ENCODE results near the gene FGF19.

FGF19 gene

GRCh38 chr11:69729252-69729651 lies 25.4 kb upstream of the FGF19 start:
- Histone ChIP-seq H3K4me1 (ENCODE audit: control insufficient read depth, low read length) (no peaks in the 10 kb centered on the region), H3K36me3 (ENCODE audit: control insufficient read depth, low read length) (no peaks in the 10 kb centered on the region), H3F3A (ENCODE audit: control insufficient read depth, insufficient read depth) (no peaks in the 10 kb centered on the region), H3K4me2 (ENCODE audit: low read length) (no peak overlapping the region), H4K20me1 (ENCODE audit: control insufficient read depth, insufficient read depth, low read depth, low read length) (no peaks in the 10 kb centered on the region), H3K9me3 (ENCODE audit: control insufficient read depth, insufficient read depth, low read length) (no peaks in the 10 kb centered on the region), H3K9me2 (replicated peaks; ENCODE audit: control insufficient read depth, low read length) (no peaks in the 10 kb centered on the region), H3K79me2 (ENCODE audit: control insufficient read depth, low read length) (no peaks in the 10 kb centered on the region), H3K27me3 (ENCODE audit: control insufficient read depth, low read length) (no peaks in the 10 kb centered on the region), H3K4me3 (ENCODE audit: low read length) (no peak overlapping the region), H3K27ac (ENCODE audit: low read depth, low read length) (no peak overlapping the region)
- TF ChIP-seq EZH2phosphoT487 (IDR thresholded peaks at IDR 0.05; ENCODE audit: borderline replicate concordance, low read length) (no peak), CTCF (IDR thresholded peaks at IDR 0.05; ENCODE audit: low read depth, low read length, poor library complexity, severe bottlenecking) (no peak)

GRCh38 chr11:69727266-69727665 lies 23.4 kb upstream of the FGF19 start:
- Histone ChIP-seq H3K79me2 (ENCODE audit: control insufficient read depth, low read length) (no peaks in the 10 kb centered on the region), H3K9me3 (ENCODE audit: control insufficient read depth, insufficient read depth, low read length) (no peaks in the 10 kb centered on the region), H3K4me3 (ENCODE audit: low read length) (no peak overlapping the region), H4K20me1 (ENCODE audit: control insufficient read depth, insufficient read depth, low read depth, low read length) (no peaks in the 10 kb centered on the region), H3K27ac (ENCODE audit: low read depth, low read length) (no peak overlapping the region), H3K4me2 (ENCODE audit: low read length) (no peak overlapping the region), H3K36me3 (ENCODE audit: control insufficient read depth, low read length) (no peaks in the 10 kb centered on the region), H3K4me1 (ENCODE audit: control insufficient read depth, low read length) (no peaks in the 10 kb centered on the region), H3F3A (ENCODE audit: control insufficient read depth, insufficient read depth) (no peaks in the 10 kb centered on the region), H3K27me3 (ENCODE audit: control insufficient read depth, low read length) (no peaks in the 10 kb centered on the region), H3K9me2 (replicated peaks; ENCODE audit: control insufficient read depth, low read length) (no peaks in the 10 kb centered on the region)
- TF ChIP-seq CTCF (IDR thresholded peaks at IDR 0.05; ENCODE audit: low read depth, low read length, poor library complexity, severe bottlenecking) = no peak
- no peak for TF ChIP-seq EZH2phosphoT487 (IDR thresholded peaks at IDR 0.05; ENCODE audit: borderline replicate concordance, low read length)

GRCh38 chr11:69726481-69726880 lies 22.7 kb upstream of the FGF19 start:
- H3K79me2 ChIP-seq (ENCODE audit: control insufficient read depth, low read length) = no peaks in the 10 kb centered on the region
- H3K4me2 ChIP-seq (ENCODE audit: low read length) = no peak overlapping the region
- no peaks in the 10 kb centered on the region for H3K9me2 ChIP-seq (replicated peaks; ENCODE audit: control insufficient read depth, low read length)
- H3K4me3 ChIP-seq (ENCODE audit: low read length) = no peak overlapping the region
- H3K27ac ChIP-seq (ENCODE audit: low read depth, low read length) = no peak overlapping the region
- H3K4me1 ChIP-seq (ENCODE audit: control insufficient read depth, low read length) = no peaks in the 10 kb centered on the region
- no peaks in the 10 kb centered on the region for H4K20me1 ChIP-seq (ENCODE audit: control insufficient read depth, insufficient read depth, low read depth, low read length)
- H3K36me3 ChIP-seq (ENCODE audit: control insufficient read depth, low read length) = no peaks in the 10 kb centered on the region
- H3F3A ChIP-seq (ENCODE audit: control insufficient read depth, insufficient read depth) = no peaks in the 10 kb centered on the region
- H3K9me3 ChIP-seq (ENCODE audit: control insufficient read depth, insufficient read depth, low read length) = no peaks in the 10 kb centered on the region
- peaks cover 3% of the 10 kb centered on the region; the same call in 1 of the 2 replicates for H3K27me3 ChIP-seq (ENCODE audit: control insufficient read depth, low read length)
- no peak for TF ChIP-seq CTCF (IDR thresholded peaks at IDR 0.05; ENCODE audit: low read depth, low read length, poor library complexity, severe bottlenecking)
- no peak for TF ChIP-seq EZH2phosphoT487 (IDR thresholded peaks at IDR 0.05; ENCODE audit: borderline replicate concordance, low read length)

Data from DOHH2 (cell line).